HepG2 (cell line): Measurements from ENCODE around the gene MACROD2. TPM values are rescaled to one million over a fixed set of nuclear protein-coding genes. Genes with fewer than 3 reads are reported as not detected.

Experiments used
- CENPX ChIP-seq: sonication (generic); formaldehyde crosslinking; IDR thresholded peaks from 2 replicates; pipeline ENCODE4 v1.9.0; 2021; ENCODE audit warnings: mild to moderate bottlenecking, missing genetic modification reagents, moderate library complexity
- GTF3A ChIP-seq: sonication (generic); formaldehyde crosslinking; conservative IDR thresholded peaks from 2 replicates; pipeline ENCODE4 v1.4.0; 2020; ENCODE audit warnings: mild to moderate bottlenecking, missing genetic modification reagents
- MYPOP ChIP-seq: sonication (generic); formaldehyde crosslinking; IDR thresholded peaks from 2 replicates; pipeline ENCODE4 v1.8.1; 2023; ENCODE audit warnings: mild to moderate bottlenecking, moderate library complexity, missing genetic modification reagents
- PRPF4 ChIP-seq: fragments of 200-400 bp; formaldehyde crosslinking; IDR thresholded peaks from 2 replicates; pipeline ENCODE4 v1.6.1; 2016; ENCODE audit warnings: low read length, low read depth; ENCODE audit not compliant: poor library complexity, severe bottlenecking
- ZNF414 ChIP-seq: sonication (generic); formaldehyde crosslinking; IDR thresholded peaks from 2 replicates; pipeline ENCODE4 v1.5.0; 2020; ENCODE audit warnings: missing genetic modification reagents
- polyA plus RNA-seq, 8 experiments: library from polyadenylated mRNA; depleted of rRNA in 3 of 8; stranded (reverse) in 7 of 8; unstranded in 1 of 8; fragments of >200 nt; fragmentation: Illumina TruSeq in 4 of 8; extraction: Trizol in 4 of 8; gene quantifications; 2 replicates each; pipeline versions ENCODE4 v1.2.1 to v1.2.3, GENCODE V29; 2011 to 2016; ENCODE audit warnings: low read depth in 4 of 8, missing spikeins in 1 of 8, mixed read lengths in 1 of 8; ENCODE audit not compliant: insufficient read depth in 1 of 8
- total RNA-seq, 5 experiments: library from RNA; depleted of rRNA; stranded (reverse); fragments of >200 nt; fragmentation: Illumina TruSeq; extraction: Trizol; gene quantifications; 2 replicates each; pipeline ENCODE4 v1.2.3, GENCODE V29; 2016; ENCODE audit warnings: low read depth in 1 of 5
- TF ChIP-seq, protein P1 (sequence below): sonication (generic); formaldehyde crosslinking; IDR thresholded peaks from 2 replicates; pipeline ENCODE4 v1.9.0; 2022; ENCODE audit warnings: low read depth, missing genetic modification reagents
- TF ChIP-seq, protein P2 (sequence below): sonication (generic); formaldehyde crosslinking; IDR thresholded peaks from 2 replicates; pipeline ENCODE4 v1.8.0; 2022; ENCODE audit warnings: mild to moderate bottlenecking, missing genetic modification reagents, moderate library complexity
- TF ChIP-seq, protein P3 (sequence below): sonication (generic); formaldehyde crosslinking; IDR thresholded peaks from 2 replicates; pipeline ENCODE4 v1.5.0; 2020; ENCODE audit warnings: missing genetic modification reagents
- TF ChIP-seq, protein P4 (sequence below): sonication (generic); formaldehyde crosslinking; IDR thresholded peaks from 2 replicates; pipeline ENCODE4 v1.8.1; 2023; ENCODE audit warnings: mild to moderate bottlenecking, missing genetic modification reagents, borderline replicate concordance

MACROD2 gene
- total and polyA plus RNA-seq, 2 of the 13 experiments (the other 11 are each of a cell fraction or from before 2014, with no cell fraction given): 0.13 to 0.51 TPM

GRCh38 chr20:15287329-15287728, 1292.0 kb downstream of the MACROD2 start (continued):
- TF ChIP-seq MYPOP (CRISPR knock-in tag) (no peak), GTF3A (CRISPR knock-in tag) (no peak), PRPF4 (no peak), ZNF414 (CRISPR knock-in tag) (no peak), CENPX (CRISPR knock-in tag) (no peak)
- TF ChIP-seq, protein P1, sequence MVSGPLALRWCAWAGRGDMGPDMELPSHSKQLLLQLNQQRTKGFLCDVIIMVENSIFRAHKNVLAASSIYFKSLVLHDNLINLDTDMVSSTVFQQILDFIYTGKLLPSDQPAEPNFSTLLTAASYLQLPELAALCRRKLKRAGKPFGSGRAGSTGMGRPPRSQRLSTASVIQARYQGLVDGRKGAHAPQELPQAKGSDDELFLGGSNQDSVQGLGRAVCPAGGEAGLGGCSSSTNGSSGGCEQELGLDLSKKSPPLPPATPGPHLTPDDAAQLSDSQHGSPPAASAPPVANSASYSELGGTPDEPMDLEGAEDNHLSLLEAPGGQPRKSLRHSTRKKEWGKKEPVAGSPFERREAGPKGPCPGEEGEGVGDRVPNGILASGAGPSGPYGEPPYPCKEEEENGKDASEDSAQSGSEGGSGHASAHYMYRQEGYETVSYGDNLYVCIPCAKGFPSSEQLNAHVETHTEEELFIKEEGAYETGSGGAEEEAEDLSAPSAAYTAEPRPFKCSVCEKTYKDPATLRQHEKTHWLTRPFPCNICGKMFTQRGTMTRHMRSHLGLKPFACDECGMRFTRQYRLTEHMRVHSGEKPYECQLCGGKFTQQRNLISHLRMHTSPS (CRISPR knock-in tag): no peak
- TF ChIP-seq, protein P2, sequence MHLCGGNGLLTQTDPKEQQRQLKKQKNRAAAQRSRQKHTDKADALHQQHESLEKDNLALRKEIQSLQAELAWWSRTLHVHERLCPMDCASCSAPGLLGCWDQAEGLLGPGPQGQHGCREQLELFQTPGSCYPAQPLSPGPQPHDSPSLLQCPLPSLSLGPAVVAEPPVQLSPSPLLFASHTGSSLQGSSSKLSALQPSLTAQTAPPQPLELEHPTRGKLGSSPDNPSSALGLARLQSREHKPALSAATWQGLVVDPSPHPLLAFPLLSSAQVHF (CRISPR knock-in tag): no peak
- TF ChIP-seq, protein P3, sequence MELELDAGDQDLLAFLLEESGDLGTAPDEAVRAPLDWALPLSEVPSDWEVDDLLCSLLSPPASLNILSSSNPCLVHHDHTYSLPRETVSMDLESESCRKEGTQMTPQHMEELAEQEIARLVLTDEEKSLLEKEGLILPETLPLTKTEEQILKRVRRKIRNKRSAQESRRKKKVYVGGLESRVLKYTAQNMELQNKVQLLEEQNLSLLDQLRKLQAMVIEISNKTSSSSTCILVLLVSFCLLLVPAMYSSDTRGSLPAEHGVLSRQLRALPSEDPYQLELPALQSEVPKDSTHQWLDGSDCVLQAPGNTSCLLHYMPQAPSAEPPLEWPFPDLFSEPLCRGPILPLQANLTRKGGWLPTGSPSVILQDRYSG (CRISPR knock-in tag): no peak
- TF ChIP-seq, protein P4, sequence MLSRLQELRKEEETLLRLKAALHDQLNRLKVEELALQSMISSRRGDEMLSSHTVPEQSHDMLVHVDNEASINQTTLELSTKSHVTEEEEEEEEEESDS: no peak
